Liver (tissue), 9 donors: ENCODE results near the gene TRIM52. TPM values are rescaled to one million over a fixed set of nuclear protein-coding genes. Genes with fewer than 3 reads are reported as not detected.

Source experiments
- DNase-seq: peaks from one replicate; pipeline ENCODE4 v3.0.0-alpha.2; 2017; ENCODE audit warnings: low spot score
- H3K27ac ChIP-seq, 2 donors: one replicate each; pipeline ENCODE4 v1.7.0; 2013; ENCODE audit warnings: inconsistent platforms in 2 of 2, low read length in 2 of 2, control low read depth in 1 of 2, low read depth in 1 of 2, mild to moderate bottlenecking in 1 of 2
- H3K27me3 ChIP-seq, 4 donors: one replicate each; pipeline versions ENCODE4 v1.6.1 to v1.7.0; 2013; ENCODE audit warnings: low read length in 3 of 4, inconsistent platforms in 1 of 4, mild to moderate bottlenecking in 1 of 4, moderate library complexity in 1 of 4; ENCODE audit not compliant: control insufficient read depth in 4 of 4, insufficient read depth in 4 of 4
- H3K36me3 ChIP-seq, 4 donors: one replicate each; pipeline versions ENCODE4 v1.6.1 to v1.7.0; 2013; ENCODE audit warnings: low read length in 3 of 4, mild to moderate bottlenecking in 3 of 4, low read depth in 1 of 4, moderate library complexity in 1 of 4; ENCODE audit not compliant: control insufficient read depth in 4 of 4, insufficient read depth in 3 of 4
- H3K4me1 ChIP-seq, 4 donors: one replicate each; pipeline versions ENCODE4 v1.6.1 to v1.7.0; 2013; ENCODE audit warnings: low read length in 3 of 4, mild to moderate bottlenecking in 3 of 4, moderate library complexity in 1 of 4; ENCODE audit not compliant: control insufficient read depth in 4 of 4, insufficient read depth in 4 of 4
- H3K4me3 ChIP-seq, 3 donors: one replicate each; pipeline versions ENCODE4 v1.6.1 to v1.7.0; 2013; ENCODE audit warnings: low read length in 3 of 3, control low read depth in 1 of 3, low read depth in 1 of 3, mild to moderate bottlenecking in 1 of 3
- H3K9ac ChIP-seq, 2 donors: one replicate each; pipeline ENCODE4 v1.7.0; 2013; ENCODE audit warnings: low read length in 2 of 2, mild to moderate bottlenecking in 2 of 2, moderate library complexity in 2 of 2, control low read depth in 1 of 2, low read depth in 1 of 2
- H3K9me3 ChIP-seq, 4 donors: one replicate each; pipeline versions ENCODE4 v1.6.1 to v1.7.0; 2013; ENCODE audit warnings: low read length in 3 of 4; ENCODE audit not compliant: control insufficient read depth in 4 of 4
- ATF3 ChIP-seq: IDR thresholded peaks from 2 replicates; pipeline ENCODE4 v1.6.1; 2016; ENCODE audit warnings: antibody characterized with exemption
- CTCF ChIP-seq: fragments of 150-350 bp; IDR thresholded peaks from 2 replicates; pipeline ENCODE4 v1.5.1; 2017; ENCODE audit warnings: improper control_type of control experiment, low read depth, low read length; ENCODE audit not compliant: missing input control
- EGR1 ChIP-seq, 2 donors: IDR thresholded peaks; 2 replicates each; pipeline ENCODE4 v1.6.1; 2016 to 2018; ENCODE audit warnings: antibody characterized with exemption in 2 of 2, low read depth in 2 of 2
- FOXA1 ChIP-seq: IDR thresholded peaks from 2 replicates; pipeline ENCODE4 v1.6.1; 2016; ENCODE audit warnings: antibody characterized with exemption
- FOXA2 ChIP-seq: IDR thresholded peaks from 2 replicates; pipeline ENCODE4 v1.6.1; 2016; ENCODE audit warnings: antibody characterized with exemption
- GABPA ChIP-seq, 2 donors: IDR thresholded peaks in 1 of 2; conservative IDR thresholded peaks in 1 of 2; 2 replicates each; pipeline ENCODE4 v1.6.1; 2016; ENCODE audit warnings: antibody characterized with exemption in 2 of 2, mild to moderate bottlenecking in 1 of 2, moderate library complexity in 1 of 2
- HNF4A ChIP-seq, 2 donors: conservative IDR thresholded peaks; 2 replicates each; pipeline ENCODE4 v1.6.1; 2016; ENCODE audit warnings: antibody characterized with exemption in 2 of 2, mild to moderate bottlenecking in 2 of 2
- HNF4G ChIP-seq: IDR thresholded peaks from 2 replicates; pipeline ENCODE4 v1.6.1; 2016; ENCODE audit warnings: antibody characterized with exemption
- JUND ChIP-seq, 2 donors: IDR thresholded peaks; 2 replicates each; pipeline ENCODE4 v1.6.1; 2016; ENCODE audit warnings: antibody characterized with exemption in 2 of 2
- NR2F2 ChIP-seq: IDR thresholded peaks from 2 replicates; pipeline ENCODE4 v1.6.1; 2016; ENCODE audit warnings: antibody characterized with exemption
- RAD21 ChIP-seq, 2 donors: IDR thresholded peaks; 2 replicates each; pipeline ENCODE4 v1.6.1; 2016; ENCODE audit warnings: antibody characterized with exemption in 2 of 2, mild to moderate bottlenecking in 2 of 2
- RXRA ChIP-seq, 2 donors: IDR thresholded peaks; 2 replicates each; pipeline ENCODE4 v1.6.1; 2017 to 2018; ENCODE audit warnings: antibody characterized with exemption in 2 of 2, mild to moderate bottlenecking in 1 of 2
- SP1 ChIP-seq: IDR thresholded peaks from 2 replicates; pipeline ENCODE4 v1.6.1; 2018; ENCODE audit warnings: antibody characterized with exemption, mild to moderate bottlenecking
- TAF1 ChIP-seq: conservative IDR thresholded peaks from 2 replicates; pipeline ENCODE4 v1.6.1; 2016; ENCODE audit warnings: antibody characterized with exemption, mild to moderate bottlenecking
- YY1 ChIP-seq: IDR thresholded peaks from 2 replicates; pipeline ENCODE4 v1.6.1; 2016; ENCODE audit warnings: antibody characterized with exemption, mild to moderate bottlenecking
- ZBTB33 ChIP-seq: IDR thresholded peaks from 2 replicates; pipeline ENCODE4 v1.6.1; 2016; ENCODE audit warnings: antibody characterized with exemption
- WGBS: extraction: QIAGEN DNeasy Blood & Tissue Kit; methylation state at CpG from one replicate; pipeline ENCODE4 v1.1.7; 2013; 5-methylcytosine and 5-hydroxymethylcytosine counted together
- polyA plus RNA-seq, 2 donors: library from polyadenylated mRNA; stranded (reverse) in 1 of 2; unstranded in 1 of 2; fragments of 200-250 nt in 1 of 2; fragments of >200 nt in 1 of 2; fragmentation: Nextera tagmentation in 1 of 2; extraction: Ambion mirVana in 1 of 2; gene quantifications; one replicate each; pipeline versions ENCODE4 v1.2.1 to v1.2.3, GENCODE V29; 2013 to 2015
- total RNA-seq, 2 donors: library from RNA; depleted of rRNA; stranded (reverse); fragments of >200 nt; gene quantifications; one replicate each; pipeline ENCODE4 v1.2.3, GENCODE V29; 2014
- TF ChIP-seq, protein P1 (sequence below): IDR thresholded peaks from 2 replicates; pipeline ENCODE4 v1.6.1; 2016; ENCODE audit warnings: antibody characterized with exemption
- TF ChIP-seq, protein P2 (sequence below): IDR thresholded peaks from 2 replicates; pipeline ENCODE4 v1.6.1; 2016; ENCODE audit warnings: antibody characterized with exemption, mild to moderate bottlenecking
- donor health status: healthy.
- donor health status: healthy.
- donor health status: healthy.
- donor health status: healthy.
- donor health status: healthy.

The TRIM52 gene
- total and polyA plus RNA-seq, 4 donors: 2.8 to 11.4 (median 6.3) TPM

- TF ChIP-seq FOXA2: no peak
- TF ChIP-seq, protein P1, sequence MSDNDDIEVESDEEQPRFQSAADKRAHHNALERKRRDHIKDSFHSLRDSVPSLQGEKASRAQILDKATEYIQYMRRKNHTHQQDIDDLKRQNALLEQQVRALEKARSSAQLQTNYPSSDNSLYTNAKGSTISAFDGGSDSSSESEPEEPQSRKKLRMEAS: no peak
- TF ChIP-seq CTCF: no peak
- TF ChIP-seq HNF4A (conservative IDR thresholded peaks at IDR 0.05): no peak
- TF ChIP-seq RAD21 (IDR thresholded peaks at IDR 0.05): no peak
- no peak for TF ChIP-seq ATF3
- no peak for TF ChIP-seq ZBTB33
- TF ChIP-seq EGR1 (IDR thresholded peaks at IDR 0.05; ENCODE audit: low read depth in 2 of 2): no peak
- TF ChIP-seq RXRA (IDR thresholded peaks at IDR 0.05): no peak
- TF ChIP-seq TAF1: no peak
- TF ChIP-seq, protein P2, sequence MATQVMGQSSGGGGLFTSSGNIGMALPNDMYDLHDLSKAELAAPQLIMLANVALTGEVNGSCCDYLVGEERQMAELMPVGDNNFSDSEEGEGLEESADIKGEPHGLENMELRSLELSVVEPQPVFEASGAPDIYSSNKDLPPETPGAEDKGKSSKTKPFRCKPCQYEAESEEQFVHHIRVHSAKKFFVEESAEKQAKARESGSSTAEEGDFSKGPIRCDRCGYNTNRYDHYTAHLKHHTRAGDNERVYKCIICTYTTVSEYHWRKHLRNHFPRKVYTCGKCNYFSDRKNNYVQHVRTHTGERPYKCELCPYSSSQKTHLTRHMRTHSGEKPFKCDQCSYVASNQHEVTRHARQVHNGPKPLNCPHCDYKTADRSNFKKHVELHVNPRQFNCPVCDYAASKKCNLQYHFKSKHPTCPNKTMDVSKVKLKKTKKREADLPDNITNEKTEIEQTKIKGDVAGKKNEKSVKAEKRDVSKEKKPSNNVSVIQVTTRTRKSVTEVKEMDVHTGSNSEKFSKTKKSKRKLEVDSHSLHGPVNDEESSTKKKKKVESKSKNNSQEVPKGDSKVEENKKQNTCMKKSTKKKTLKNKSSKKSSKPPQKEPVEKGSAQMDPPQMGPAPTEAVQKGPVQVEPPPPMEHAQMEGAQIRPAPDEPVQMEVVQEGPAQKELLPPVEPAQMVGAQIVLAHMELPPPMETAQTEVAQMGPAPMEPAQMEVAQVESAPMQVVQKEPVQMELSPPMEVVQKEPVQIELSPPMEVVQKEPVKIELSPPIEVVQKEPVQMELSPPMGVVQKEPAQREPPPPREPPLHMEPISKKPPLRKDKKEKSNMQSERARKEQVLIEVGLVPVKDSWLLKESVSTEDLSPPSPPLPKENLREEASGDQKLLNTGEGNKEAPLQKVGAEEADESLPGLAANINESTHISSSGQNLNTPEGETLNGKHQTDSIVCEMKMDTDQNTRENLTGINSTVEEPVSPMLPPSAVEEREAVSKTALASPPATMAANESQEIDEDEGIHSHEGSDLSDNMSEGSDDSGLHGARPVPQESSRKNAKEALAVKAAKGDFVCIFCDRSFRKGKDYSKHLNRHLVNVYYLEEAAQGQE: no peak
- no peak for TF ChIP-seq GABPA (IDR thresholded peaks at IDR 0.05 in 1 of 2, conservative IDR thresholded peaks at IDR 0.05 in 1 of 2)
- TF ChIP-seq FOXA1: no peak
- no peak for TF ChIP-seq SP1
- TF ChIP-seq YY1: no peak
- no peak for TF ChIP-seq HNF4G
- no peak for TF ChIP-seq JUND (IDR thresholded peaks at IDR 0.05)
- TF ChIP-seq NR2F2: no peak
- Histone ChIP-seq H3K4me1 (no peaks in the 10 kb centered on the region), H3K27ac (no peak overlapping the region), H3K36me3 (peaks cover 27 to 78% (median 54%) of the 10 kb centered on the region in 4 donors), H3K27me3 (no peaks in the 10 kb centered on the region), H3K9me3 (no peaks in the 10 kb centered on the region), H3K9ac (no peak overlapping the region), H3K4me3 (no peak overlapping the region)
- DNase-seq: no peak
- 94% methylated on average over 24 of the region's 24 CpGs for WGBS
Measured at GRCh38 chr5:181233801-181234454, 27.0 kb downstream of the TRIM52 start.
